ENCODE data around the gene CALD1. TPM values are rescaled to one million over a fixed set of nuclear protein-coding genes. Genes with fewer than 3 reads are reported as not detected.

Gene CALD1
- polyA plus RNA-seq, 1 donor from 2014 or later: 8.0 TPM

DNA sequence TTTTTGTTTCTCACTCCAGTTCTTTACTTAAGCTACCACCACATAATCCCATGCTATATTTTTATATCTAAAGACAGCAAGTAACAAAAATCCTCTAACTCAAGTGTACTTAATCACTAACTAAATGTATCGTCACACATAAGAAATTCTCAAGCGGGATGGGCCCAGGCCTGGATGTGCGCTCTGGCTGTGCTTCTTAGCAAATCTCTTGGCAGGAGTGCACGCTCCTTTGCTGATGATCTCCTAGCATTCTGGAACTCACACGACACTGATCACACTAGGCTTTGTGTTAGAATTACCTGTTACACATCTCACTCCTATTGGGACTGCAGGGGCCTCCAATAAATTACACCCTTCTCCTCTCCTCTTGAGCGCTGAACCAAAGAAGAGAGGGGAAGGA lies 46.7 kb upstream of the CALD1 start:
- no peaks in the 10 kb centered on the region for H3K36me3 ChIP-seq (ENCODE audit: insufficient read depth, low read length)
- no peak overlapping the region for H3K4me3 ChIP-seq (ENCODE audit: low read length)
- no peaks in the 10 kb centered on the region for H3F3A ChIP-seq (ENCODE audit: insufficient read depth, low read length, poor library complexity, severe bottlenecking)
- no peak overlapping the region for H3K27ac ChIP-seq (ENCODE audit: low read length)
- no peaks in the 10 kb centered on the region for H3K9me3 ChIP-seq (ENCODE audit: low read length)
- H3K27me3 ChIP-seq (ENCODE audit: insufficient read depth, low read depth, low read length): no peaks in the 10 kb centered on the region
- no peaks in the 10 kb centered on the region for H3K79me2 ChIP-seq (replicated peaks; ENCODE audit: insufficient read depth, low read length)
- H3K9me2 ChIP-seq (ENCODE audit: insufficient read depth, low read length): no peaks in the 10 kb centered on the region
- no peak overlapping the region for H3K4me2 ChIP-seq (ENCODE audit: low read length)
- no peak overlapping the region for H2AFZ ChIP-seq (ENCODE audit: low read depth, low read length)
- H3K9ac ChIP-seq (ENCODE audit: low read length): no peak overlapping the region
- no peaks in the 10 kb centered on the region for H4K20me1 ChIP-seq (ENCODE audit: insufficient read depth)
- TF ChIP-seq EP300 (conservative IDR thresholded peaks at IDR 0.05; ENCODE audit: poor library complexity, severe bottlenecking): no peak
- TF ChIP-seq, protein P1, sequence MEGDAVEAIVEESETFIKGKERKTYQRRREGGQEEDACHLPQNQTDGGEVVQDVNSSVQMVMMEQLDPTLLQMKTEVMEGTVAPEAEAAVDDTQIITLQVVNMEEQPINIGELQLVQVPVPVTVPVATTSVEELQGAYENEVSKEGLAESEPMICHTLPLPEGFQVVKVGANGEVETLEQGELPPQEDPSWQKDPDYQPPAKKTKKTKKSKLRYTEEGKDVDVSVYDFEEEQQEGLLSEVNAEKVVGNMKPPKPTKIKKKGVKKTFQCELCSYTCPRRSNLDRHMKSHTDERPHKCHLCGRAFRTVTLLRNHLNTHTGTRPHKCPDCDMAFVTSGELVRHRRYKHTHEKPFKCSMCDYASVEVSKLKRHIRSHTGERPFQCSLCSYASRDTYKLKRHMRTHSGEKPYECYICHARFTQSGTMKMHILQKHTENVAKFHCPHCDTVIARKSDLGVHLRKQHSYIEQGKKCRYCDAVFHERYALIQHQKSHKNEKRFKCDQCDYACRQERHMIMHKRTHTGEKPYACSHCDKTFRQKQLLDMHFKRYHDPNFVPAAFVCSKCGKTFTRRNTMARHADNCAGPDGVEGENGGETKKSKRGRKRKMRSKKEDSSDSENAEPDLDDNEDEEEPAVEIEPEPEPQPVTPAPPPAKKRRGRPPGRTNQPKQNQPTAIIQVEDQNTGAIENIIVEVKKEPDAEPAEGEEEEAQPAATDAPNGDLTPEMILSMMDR (IDR thresholded peaks at IDR 0.05; ENCODE audit: poor library complexity, severe bottlenecking): no peak
- no peak for TF ChIP-seq MXI1 (conservative IDR thresholded peaks at IDR 0.05; ENCODE audit: poor library complexity, severe bottlenecking)
- TF ChIP-seq EZH2 (IDR thresholded peaks at IDR 0.05; ENCODE audit: borderline replicate concordance, insufficient read depth, low read length, poor library complexity, severe bottlenecking): no peak
- no peak for TF ChIP-seq POLR2AphosphoS5 (IDR thresholded peaks at IDR 0.05)
- no peak for TF ChIP-seq RAD21 (conservative IDR thresholded peaks at IDR 0.05)
- TF ChIP-seq, protein P2, sequence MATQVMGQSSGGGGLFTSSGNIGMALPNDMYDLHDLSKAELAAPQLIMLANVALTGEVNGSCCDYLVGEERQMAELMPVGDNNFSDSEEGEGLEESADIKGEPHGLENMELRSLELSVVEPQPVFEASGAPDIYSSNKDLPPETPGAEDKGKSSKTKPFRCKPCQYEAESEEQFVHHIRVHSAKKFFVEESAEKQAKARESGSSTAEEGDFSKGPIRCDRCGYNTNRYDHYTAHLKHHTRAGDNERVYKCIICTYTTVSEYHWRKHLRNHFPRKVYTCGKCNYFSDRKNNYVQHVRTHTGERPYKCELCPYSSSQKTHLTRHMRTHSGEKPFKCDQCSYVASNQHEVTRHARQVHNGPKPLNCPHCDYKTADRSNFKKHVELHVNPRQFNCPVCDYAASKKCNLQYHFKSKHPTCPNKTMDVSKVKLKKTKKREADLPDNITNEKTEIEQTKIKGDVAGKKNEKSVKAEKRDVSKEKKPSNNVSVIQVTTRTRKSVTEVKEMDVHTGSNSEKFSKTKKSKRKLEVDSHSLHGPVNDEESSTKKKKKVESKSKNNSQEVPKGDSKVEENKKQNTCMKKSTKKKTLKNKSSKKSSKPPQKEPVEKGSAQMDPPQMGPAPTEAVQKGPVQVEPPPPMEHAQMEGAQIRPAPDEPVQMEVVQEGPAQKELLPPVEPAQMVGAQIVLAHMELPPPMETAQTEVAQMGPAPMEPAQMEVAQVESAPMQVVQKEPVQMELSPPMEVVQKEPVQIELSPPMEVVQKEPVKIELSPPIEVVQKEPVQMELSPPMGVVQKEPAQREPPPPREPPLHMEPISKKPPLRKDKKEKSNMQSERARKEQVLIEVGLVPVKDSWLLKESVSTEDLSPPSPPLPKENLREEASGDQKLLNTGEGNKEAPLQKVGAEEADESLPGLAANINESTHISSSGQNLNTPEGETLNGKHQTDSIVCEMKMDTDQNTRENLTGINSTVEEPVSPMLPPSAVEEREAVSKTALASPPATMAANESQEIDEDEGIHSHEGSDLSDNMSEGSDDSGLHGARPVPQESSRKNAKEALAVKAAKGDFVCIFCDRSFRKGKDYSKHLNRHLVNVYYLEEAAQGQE (IDR thresholded peaks at IDR 0.05; ENCODE audit: borderline replicate concordance): no peak
- no peak for TF ChIP-seq TAF1 (IDR thresholded peaks at IDR 0.05; ENCODE audit: low read depth)
- no peak for TF ChIP-seq SMC3 (conservative IDR thresholded peaks at IDR 0.05; ENCODE audit: poor library complexity)

DNA sequence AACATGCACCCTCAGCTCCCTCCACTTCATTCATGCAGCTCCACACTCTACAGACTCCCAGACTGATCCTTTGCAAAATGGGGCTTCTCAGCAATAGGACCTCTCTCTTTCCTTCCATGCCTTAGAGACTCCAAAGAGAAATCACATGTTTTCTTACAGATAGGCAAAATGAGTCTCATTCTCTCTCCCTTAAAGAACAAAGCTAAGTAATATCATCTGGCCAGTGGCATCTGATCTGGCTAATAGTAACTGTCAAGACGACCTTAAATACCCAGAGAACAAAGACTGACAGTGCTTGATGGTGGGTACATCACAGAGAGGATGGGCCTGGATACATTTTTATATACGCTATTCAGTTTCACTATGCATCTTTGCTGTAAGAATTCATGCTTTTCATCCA lies 43.1 kb upstream of the CALD1 start:
- Histone ChIP-seq H3K27me3 (ENCODE audit: insufficient read depth, low read depth, low read length) (no peaks in the 10 kb centered on the region), H3K4me3 (ENCODE audit: low read length) (no peak overlapping the region), H3F3A (ENCODE audit: insufficient read depth, low read length, poor library complexity, severe bottlenecking) (no peaks in the 10 kb centered on the region), H3K9me2 (ENCODE audit: insufficient read depth, low read length) (no peaks in the 10 kb centered on the region), H3K27ac (ENCODE audit: low read length) (no peak overlapping the region), H3K9me3 (ENCODE audit: low read length) (no peaks in the 10 kb centered on the region), H2AFZ (ENCODE audit: low read depth, low read length) (no peak overlapping the region), H3K36me3 (ENCODE audit: insufficient read depth, low read length) (no peaks in the 10 kb centered on the region), H3K9ac (ENCODE audit: low read length) (no peak overlapping the region), H4K20me1 (ENCODE audit: insufficient read depth) (no peaks in the 10 kb centered on the region), H3K79me2 (replicated peaks; ENCODE audit: insufficient read depth, low read length) (no peaks in the 10 kb centered on the region), H3K4me2 (ENCODE audit: low read length) (no peak overlapping the region)
- no peak for TF ChIP-seq MXI1 (conservative IDR thresholded peaks at IDR 0.05; ENCODE audit: poor library complexity, severe bottlenecking)
- TF ChIP-seq RAD21 (conservative IDR thresholded peaks at IDR 0.05): no peak
- TF ChIP-seq SMC3 (conservative IDR thresholded peaks at IDR 0.05; ENCODE audit: poor library complexity): no peak
- no peak for TF ChIP-seq POLR2AphosphoS5 (IDR thresholded peaks at IDR 0.05)
- TF ChIP-seq, protein P1 (IDR thresholded peaks at IDR 0.05; ENCODE audit: poor library complexity, severe bottlenecking): no peak
